Measurements from ENCODE around the gene RP9. TPM values are rescaled to one million over a fixed set of nuclear protein-coding genes. Genes with fewer than 3 reads are reported as not detected.

RP9 gene
- total RNA-seq, 4 donors from 2014 or later, result 1.2 to 55.8 (median 13.7) TPM

- Histone ChIP-seq H3K36me3 (no peaks in the 10 kb centered on the region), H3K27me3 (no peaks in the 10 kb centered on the region), H3K27ac (peak overlapping the region; percentile 15 to 75), H3K9me3 (no peaks in the 10 kb centered on the region), H3K4me1 (no peaks in the 10 kb centered on the region), H3K4me3 (no peak overlapping the region)
- DNase-seq, result no peak
- no peak for TF ChIP-seq POLR2A (IDR thresholded peaks at IDR 0.05)
- peak; percentile 54 to 75 (median 70) for TF ChIP-seq CTCF (IDR thresholded peaks at IDR 0.05)
- intact Hi-C loops (cut with DNase I; ENCODE audit: low total_unique reads), result no loop called here
Measured at GRCh38 chr7:33050535-33051318, 58.5 kb downstream of the RP9 start.

GRCh38 chr7:33048704-33049103 lies 60.5 kb downstream of the RP9 start:
- no peaks in the 10 kb centered on the region for H3K9me3 ChIP-seq
- intact Hi-C loops (cut with DNase I; ENCODE audit: low total_unique reads), result no loop called here
- no peaks in the 10 kb centered on the region for H3K27me3 ChIP-seq
- no peak overlapping the region for H3K4me3 ChIP-seq
- no peaks in the 10 kb centered on the region for H3K36me3 ChIP-seq
- DNase-seq, result no peak
- TF ChIP-seq CTCF (IDR thresholded peaks at IDR 0.05) (no peak), POLR2A (IDR thresholded peaks at IDR 0.05) (no peak)
- no peaks in the 10 kb centered on the region for H3K4me1 ChIP-seq
- no peak overlapping the region for H3K27ac ChIP-seq

- intact Hi-C loops (cut with DNase I; ENCODE audit: low total_unique reads), result no loop called here
- no peak overlapping the region for H3K4me3 ChIP-seq
- no peak for DNase-seq
Measured at GRCh38 chr7:33048257-33048656, 60.9 kb downstream of the RP9 start.

GRCh38 chr7:33044986-33045385 lies 64.2 kb downstream of the RP9 start:
- Histone ChIP-seq H3K4me1 (no peaks in the 10 kb centered on the region), H3K36me3 (no peaks in the 10 kb centered on the region), H3K27ac (peak overlapping the region in 1 of 2 donors; percentile 54), H3K27me3 (no peaks in the 10 kb centered on the region), H3K9me3 (no peaks in the 10 kb centered on the region), H3K4me3 (no peak overlapping the region)
- DNase-seq, result no peak
- intact Hi-C loops (cut with DNase I; ENCODE audit: low total_unique reads), result no loop called here
- no peak for TF ChIP-seq CTCF (IDR thresholded peaks at IDR 0.05)
- no peak for TF ChIP-seq POLR2A (IDR thresholded peaks at IDR 0.05)

More at GRCh38 chr7:33048257-33048656, 60.9 kb downstream of the RP9 start:
- Histone ChIP-seq H3K9me3 (no peaks in the 10 kb centered on the region), H3K4me1 (no peaks in the 10 kb centered on the region), H3K27ac (no peak overlapping the region), H3K27me3 (no peaks in the 10 kb centered on the region), H3K36me3 (no peaks in the 10 kb centered on the region)
- TF ChIP-seq CTCF (IDR thresholded peaks at IDR 0.05), result no peak
- no peak for TF ChIP-seq POLR2A (IDR thresholded peaks at IDR 0.05)

Small RNAs within 50 kb of the gene (small RNA-seq; reads per million reads assigned to genes)
- not detected for gene AC074338.1
- gene RN7SL505P, result not detected

Other genes with a start within 250 kb of the RP9 start
- gene KBTBD2, start 217.6 kb downstream of the RP9 start, total RNA-seq, result 10 to 100 TPM; 14.1 to 96.1 (median 38.9) TPM
- 100 to 1,000 TPM in 3 of 4 donors, 10 to 100 TPM in 1; 62.9 to 328 (median 215) TPM for gene FKBP9, start 152.0 kb downstream of the RP9 start, total RNA-seq
- 10 to 100 TPM; 21.3 to 50.2 (median 42.1) TPM for gene NT5C3A, start 46.6 kb downstream of the RP9 start, total RNA-seq
- 10 to 100 TPM; 24.1 to 77.4 (median 39.4) TPM for gene BBS9, start 20.2 kb upstream of the RP9 start, total RNA-seq